HFF-Myc (cell line): Measurements from ENCODE around the gene ADK.
"Not testable (repeated sequence)": the region's sequence is repeated elsewhere in the genome, so short reads cannot be mapped to it uniquely, and the experiment has no call there.

Source experiments
- DNase-seq: peaks from one replicate; pipeline ENCODE4 v3.0.0-alpha.2; 2011; ENCODE audit warnings: low read depth; ENCODE audit errors: extremely low read depth
- H3K4me3 ChIP-seq: replicated peaks from 2 replicates; pipeline ENCODE4 v1.5.1; 2011; ENCODE audit warnings: low read depth, mild to moderate bottlenecking, control low read depth, low read length
- CTCF ChIP-seq: IDR thresholded peaks from 2 replicates; pipeline ENCODE4 v1.5.1; 2012; ENCODE audit warnings: mild to moderate bottlenecking, low read depth, low read length, control low read depth; ENCODE audit errors: missing control alignments

Gene ADK

GRCh38 chr10:74178042-74178791 lies 27.2 kb downstream of the ADK start:
- TF ChIP-seq CTCF: no peak
- peak overlapping the region; percentile 75 for H3K4me3 ChIP-seq
- no peak for DNase-seq

- H3K4me3 ChIP-seq: 0 out of 2 replicates have a peak overlapping the region, but pooled peaks have one; percentile 75
- DNase-seq: no peak
- no peak for TF ChIP-seq CTCF
These were observed 28.2 kb downstream of the ADK start for GRCh38 chr10:74179111-74179710.

DNA sequence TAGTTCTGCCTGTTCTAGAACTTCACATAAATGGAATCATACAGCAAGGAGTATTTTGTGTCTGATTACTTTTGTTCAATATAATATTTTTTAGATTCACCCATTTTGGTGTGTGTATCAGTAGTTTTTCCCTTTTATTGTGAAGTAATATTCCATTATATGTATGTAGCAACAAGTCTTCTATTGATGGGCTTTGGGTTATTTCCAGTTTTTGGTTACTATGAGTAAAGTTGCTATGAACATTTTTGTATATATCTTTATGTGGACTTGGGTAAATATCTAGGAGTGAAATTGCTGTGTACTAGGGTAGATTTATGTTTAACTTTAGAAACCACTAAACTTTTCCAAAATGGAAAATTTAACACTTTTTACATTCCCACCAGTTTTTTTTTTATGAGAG lies 35.7 kb downstream of the ADK start:
- DNase-seq: no peak
- H3K4me3 ChIP-seq: no peak overlapping the region
- TF ChIP-seq CTCF: no peak

DNA sequence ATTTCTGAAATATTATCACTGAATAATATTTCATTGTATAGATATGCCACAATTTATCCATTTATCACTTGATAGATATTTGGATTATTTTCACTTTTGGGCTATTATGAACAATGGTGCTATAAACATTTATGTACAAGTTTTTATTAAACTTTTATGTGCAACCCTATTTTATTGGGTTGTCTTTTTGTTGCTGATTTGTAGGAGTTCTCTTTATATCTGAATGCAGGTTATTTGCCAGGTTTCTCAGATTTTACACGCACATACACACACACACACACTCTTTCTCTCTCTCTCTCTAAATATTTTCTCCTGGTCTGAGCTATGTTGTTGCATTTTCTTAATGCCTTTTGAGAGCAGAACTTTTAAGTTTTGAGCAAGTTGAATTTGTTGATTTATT lies 36.2 kb downstream of the ADK start:
- TF ChIP-seq CTCF: no peak
- no peak for DNase-seq
- H3K4me3 ChIP-seq: no peak overlapping the region

GRCh38 chr10:74188617-74189016 lies 37.6 kb downstream of the ADK start:
- not testable (repeated sequence) for H3K4me3 ChIP-seq, DNase-seq

- TF ChIP-seq CTCF: no peak
- peak; percentile 80 for DNase-seq
- H3K4me3 ChIP-seq: peak overlapping the region; percentile 30
These were observed 39.0 kb downstream of the ADK start for GRCh38 chr10:74189999-74190421.

DNA sequence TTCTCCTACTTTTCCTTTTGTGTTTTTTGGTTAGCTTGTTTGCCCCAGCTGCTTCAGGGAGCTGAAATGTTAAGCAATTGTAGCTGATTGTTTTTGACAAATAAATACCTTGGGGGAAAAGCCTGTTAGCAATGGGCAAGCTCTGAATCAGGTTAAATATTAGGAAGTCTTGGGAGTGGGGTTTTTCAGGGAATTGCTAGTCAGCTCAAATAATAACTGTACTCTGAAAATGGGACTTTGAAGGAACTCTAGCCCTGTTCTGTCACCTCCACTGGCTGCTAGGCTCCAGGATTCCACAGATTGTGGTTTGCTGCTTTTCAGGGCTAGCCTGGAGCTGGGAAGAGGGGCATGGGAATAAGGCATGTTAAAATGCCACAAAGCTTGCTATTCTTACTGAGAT lies 39.5 kb downstream of the ADK start:
- no peak for DNase-seq
- TF ChIP-seq CTCF: no peak
- peak overlapping the region; percentile 30 for H3K4me3 ChIP-seq
